A549 (cell line): ENCODE results near the gene APP. TPM values are rescaled to one million over a fixed set of nuclear protein-coding genes. Genes with fewer than 3 reads are reported as not detected.

Experiments used
- ATAC-seq, 2 experiments: fragments of 200-7000 bp in 1 of 2; fragments of >200 bp in 1 of 2; cut with Nextera tagmentation in 1 of 2; cut with Tn5 transposase in 1 of 2; 3 replicates each; pipeline versions ENCODE4 v1.8.0 to v1.9.1; 2018 to 2020; ENCODE audit warnings: mild to moderate bottlenecking in 1 of 2, moderate library complexity in 1 of 2
- CTCF ChIA-PET: fragments of 300-600 bp; sonication (Branson Sonifier 250); formaldehyde crosslinking; extraction: SDS; loops from one replicate; lab custom pipeline; 2021; ENCODE audit warnings: antibody characterized with exemption, inconsistent platforms; lab: Yijun Ruan, JAX
- POLR2A ChIA-PET: fragments of 350-600 bp; formaldehyde crosslinking; extraction: SDS; loops from one replicate; lab custom pipeline; 2021; ENCODE audit warnings: antibody characterized with exemption, inconsistent platforms; lab: Yijun Ruan, JAX
- DNase-seq, 2 experiments: peaks; one replicate each; pipeline versions ENCODE4 v3.0.0 to v3.0.0-alpha.2; 2011 to 2016; ENCODE audit warnings: low read depth in 1 of 2, low spot score in 1 of 2
- FAIRE-seq: peaks from 2 replicates; lab custom pipeline; 2011; peaks lifted over from hg19 to GRCh38; lab: Jason Lieb, UNC
- H3K27ac ChIP-seq, 2 experiments: fragments of >200 bp; sonication (Bioruptor Twin); formaldehyde crosslinking; 3 replicates each; pipeline ENCODE4 v1.5.1; 2016 to 2017
- H3K4me1 ChIP-seq: fragments of >200 bp; sonication (Bioruptor Twin); formaldehyde crosslinking; 3 replicates; pipeline ENCODE4 v1.6.1; 2016
- H3K4me2 ChIP-seq: fragments of >200 bp; sonication (Bioruptor Twin); formaldehyde crosslinking; 3 replicates; pipeline ENCODE4 v1.6.1; 2016
- H3K4me3 ChIP-seq: fragments of >200 bp; sonication (Bioruptor Twin); formaldehyde crosslinking; 3 replicates; pipeline ENCODE4 v1.5.1; 2016
- H3K9me3 ChIP-seq: fragments of >200 bp; sonication (Bioruptor Twin); formaldehyde crosslinking; 3 replicates; pipeline ENCODE4 v1.6.1; 2016
- BHLHE40 ChIP-seq: IDR thresholded peaks from 2 replicates; pipeline ENCODE4 v1.6.1; 2012; ENCODE audit warnings: low read depth, low read length, inconsistent platforms
- CBX2 ChIP-seq: fragments of 200-600 bp; sonication (generic); IDR thresholded peaks from 2 replicates; pipeline ENCODE4 v1.6.1; 2016; ENCODE audit warnings: low read depth, mild to moderate bottlenecking, borderline replicate concordance
- EHF ChIP-seq: fragments of 250-450 bp; sonication (Bioruptor Pico); IDR thresholded peaks from 2 replicates; pipeline ENCODE4 v1.5.0; 2020; ENCODE audit warnings: mild to moderate bottlenecking
- ESRRA ChIP-seq: fragments of 150-350 bp; IDR thresholded peaks from 2 replicates; pipeline ENCODE4 v1.6.1; 2014; ENCODE audit warnings: mild to moderate bottlenecking, low read length, borderline replicate concordance
- FOSL2 ChIP-seq, 2 experiments: fragments of 450-650 bp in 1 of 2; fragments of >200 bp in 1 of 2; sonication (Bioruptor Twin) in 1 of 2; formaldehyde crosslinking; IDR thresholded peaks; 2 replicates each; pipeline versions ENCODE4 v1.5.0 to v1.6.1; 2016 to 2020; ENCODE audit warnings: mild to moderate bottlenecking in 1 of 2, moderate library complexity in 1 of 2
- HDAC2 ChIP-seq: fragments of 200-600 bp; sonication (generic); IDR thresholded peaks from 2 replicates; pipeline ENCODE4 v1.6.1; 2016
- HMGXB4 ChIP-seq: fragments of 250-450 bp; sonication (Bioruptor Pico); IDR thresholded peaks from 2 replicates; pipeline ENCODE4 v1.5.0; 2021; ENCODE audit warnings: mild to moderate bottlenecking, moderate library complexity, borderline replicate concordance
- HOXA7 ChIP-seq: fragments of 250-450 bp; sonication (Bioruptor Pico); IDR thresholded peaks from 2 replicates; pipeline ENCODE4 v1.5.0; 2020; ENCODE audit warnings: mild to moderate bottlenecking, moderate library complexity
- HOXB5 ChIP-seq: fragments of 250-450 bp; sonication (Bioruptor Pico); IDR thresholded peaks from 2 replicates; pipeline ENCODE4 v1.5.0; 2020; ENCODE audit warnings: mild to moderate bottlenecking, moderate library complexity
- JUNB ChIP-seq: fragments of >200 bp; sonication (Bioruptor Twin); formaldehyde crosslinking; IDR thresholded peaks from 2 replicates; pipeline ENCODE4 v1.6.1; 2016
- KDM1A ChIP-seq: fragments of 200-600 bp; sonication (generic); IDR thresholded peaks from 2 replicates; pipeline ENCODE4 v1.6.1; 2016; ENCODE audit warnings: low read depth, mild to moderate bottlenecking
- MYC ChIP-seq: IDR thresholded peaks from 2 replicates; pipeline ENCODE4 v1.6.1; 2012; ENCODE audit warnings: mild to moderate bottlenecking, inconsistent platforms, low read length, improper control_type of control experiment, borderline replicate concordance
- PBX3 ChIP-seq: IDR thresholded peaks from 2 replicates; pipeline ENCODE4 v1.6.1; 2012
- PHF8 ChIP-seq: fragments of 200-600 bp; sonication (generic); IDR thresholded peaks from 2 replicates; pipeline ENCODE4 v1.6.1; 2016; ENCODE audit warnings: low read depth, mild to moderate bottlenecking, antibody characterized with exemption, moderate library complexity, borderline replicate concordance
- POLR2A ChIP-seq: IDR thresholded peaks from 2 replicates; pipeline ENCODE4 v1.6.1; 2012; ENCODE audit warnings: mild to moderate bottlenecking, low read length
- POLR2AphosphoS2 ChIP-seq: conservative IDR thresholded peaks from 2 replicates; pipeline ENCODE4 v1.6.1; 2012; ENCODE audit warnings: low read length, improper control_type of control experiment, inconsistent platforms
- RARB ChIP-seq: fragments of 250-450 bp; sonication (Bioruptor Pico); IDR thresholded peaks from 2 replicates; pipeline ENCODE4 v1.8.0; 2021; ENCODE audit warnings: mild to moderate bottlenecking, moderate library complexity
- REST ChIP-seq: fragments of 200-600 bp; sonication (generic); IDR thresholded peaks from 2 replicates; pipeline ENCODE4 v1.6.1; 2016; ENCODE audit warnings: antibody characterized with exemption, mild to moderate bottlenecking, moderate library complexity
- RFX5 ChIP-seq: fragments of 450-650 bp; IDR thresholded peaks from 2 replicates; pipeline ENCODE4 v1.7.1; 2014; ENCODE audit warnings: antibody characterized with exemption, mild to moderate bottlenecking, moderate library complexity
- SMC3 ChIP-seq: fragments of >200 bp; sonication (Bioruptor Twin); formaldehyde crosslinking; IDR thresholded peaks from 3 replicates; pipeline ENCODE4 v1.6.1; 2018; ENCODE audit warnings: inconsistent platforms
- SREBF2 ChIP-seq: fragments of 450-650 bp; IDR thresholded peaks from 2 replicates; pipeline ENCODE4 v1.6.1; 2014; ENCODE audit warnings: mild to moderate bottlenecking, moderate library complexity
- TP53 ChIP-seq: fragments of 250-450 bp; sonication (Bioruptor Pico); IDR thresholded peaks from 2 replicates; pipeline ENCODE4 v1.5.0; 2021; ENCODE audit warnings: mild to moderate bottlenecking, moderate library complexity
- ZC3H11A ChIP-seq: fragments of 450-650 bp; IDR thresholded peaks from 2 replicates; pipeline ENCODE4 v1.6.1; 2014; ENCODE audit warnings: antibody characterized with exemption, mild to moderate bottlenecking
- ZFP36 ChIP-seq: fragments of 450-650 bp; IDR thresholded peaks from 2 replicates; pipeline ENCODE4 v1.6.1; 2014; ENCODE audit warnings: borderline replicate concordance; ENCODE audit not compliant: partially characterized antibody
- ZSCAN20 ChIP-seq: fragments of 250-450 bp; sonication (Bioruptor Pico); IDR thresholded peaks from 2 replicates; pipeline ENCODE4 v1.8.0; 2022; ENCODE audit warnings: mild to moderate bottlenecking, moderate library complexity
- WGBS: methylation state at CpG from one replicate; pipeline ENCODE4 v1.1.6; 2017; ENCODE audit errors: missing lambda C conversion rate; 5-methylcytosine and 5-hydroxymethylcytosine counted together
- polyA plus RNA-seq, 4 experiments: library from polyadenylated mRNA; depleted of rRNA in 3 of 4; stranded (reverse); fragments of >200 nt; fragmentation: RNase III in 1 of 4; extraction: RNeasy Plus Mini Kit Qiagen cat#74134 plus additional on column Dnase treatment in 1 of 4; gene quantifications; 2 replicates in 3 of 4; 3 replicates in 1 of 4; pipeline ENCODE4 v1.2.3, GENCODE V29; 2011 to 2017

Gene APP
- polyA plus RNA-seq, 2 of the 4 experiments (the other 2 are of a cell fraction) = 540 to 565 TPM

DNA sequence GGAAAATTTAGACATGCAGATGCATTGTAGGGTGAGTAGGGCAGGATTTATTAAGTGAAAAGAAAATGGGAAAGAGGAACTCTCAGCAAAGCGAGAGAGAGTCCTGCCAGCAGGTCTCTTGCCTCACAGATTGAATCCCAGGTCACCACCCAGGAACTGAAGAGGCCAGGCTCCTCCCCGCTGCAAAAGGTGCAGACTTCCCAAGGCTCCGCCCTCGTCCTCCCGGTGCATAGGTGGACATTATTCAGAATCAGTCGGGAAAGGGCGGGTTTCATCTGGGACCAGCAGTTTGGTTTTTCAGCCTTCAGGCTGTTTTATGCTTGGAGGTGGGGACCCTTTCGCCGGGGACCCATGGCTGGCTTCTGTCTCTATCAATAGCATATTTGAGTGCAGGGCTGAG lies 41.6 kb upstream of the APP start:
- H3K4me3 ChIP-seq = no peak overlapping the region
- FAIRE-seq = no peak
- H3K4me1 ChIP-seq = no peaks in the 10 kb centered on the region
- POLR2A ChIA-PET = no interaction called here
- ATAC-seq = no peak
- WGBS = 45% methylated on average over 4 of the region's 9 CpGs
- TF ChIP-seq PHF8 (no peak), HOXA7 (CRISPR knock-in tag) (no peak)
- CTCF ChIA-PET = no interaction called here
- DNase-seq = no peak
- H3K27ac ChIP-seq = no peak overlapping the region
- H3K9me3 ChIP-seq = no peaks in the 10 kb centered on the region
- H3K4me2 ChIP-seq = no peak overlapping the region

- H3K4me2 ChIP-seq = no peak overlapping the region
- WGBS = 20% methylated on average over 3 of the region's 3 CpGs
- CTCF ChIA-PET = no interaction called here
Observed at GRCh38 chr21:26210614-26211013, 40.0 kb upstream of the APP start.

DNA sequence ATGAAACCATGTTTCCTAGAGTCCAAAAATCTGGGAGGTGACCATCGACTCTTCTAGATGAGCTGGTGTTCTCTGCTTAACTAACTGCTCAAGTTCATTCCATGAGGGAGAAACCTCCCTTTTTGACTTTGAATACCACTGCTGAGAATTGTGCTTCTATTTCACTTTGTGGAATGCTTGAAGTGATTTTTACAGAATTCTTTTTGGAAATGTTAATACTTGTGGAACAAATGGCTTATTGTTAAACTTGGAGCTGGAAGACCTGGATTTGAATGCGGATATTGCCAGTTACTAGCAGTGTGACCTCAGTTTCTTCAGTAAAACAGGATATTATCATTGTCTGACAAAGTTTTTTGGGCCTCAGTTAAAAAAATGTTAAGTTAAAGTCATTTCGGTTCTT lies 36.5 kb upstream of the APP start:
- Histone ChIP-seq H3K4me1 (no peaks in the 10 kb centered on the region), H3K4me2 (no peak overlapping the region), H3K27ac (no peak overlapping the region), H3K9me3 (no peaks in the 10 kb centered on the region), H3K4me3 (no peak overlapping the region)
- ChIA-PET CTCF (interaction anchor here (1.0 kb wide), 1 partner anchor 37 kb away, joined by 3 read pairs; the partner anchor contains the start of gene APP), POLR2A (no interaction called here)
- 13% methylated on average over 3 of the region's 3 CpGs for WGBS
- FAIRE-seq (no peak), DNase-seq (no peak), ATAC-seq (no peak)
- no peak for TF ChIP-seq HDAC2
- no peak for TF ChIP-seq HMGXB4 (CRISPR knock-in tag)
- TF ChIP-seq MYC = no peak
- no peak for TF ChIP-seq TP53 (CRISPR knock-in tag)
- TF ChIP-seq POLR2A = no peak
- TF ChIP-seq ZFP36 = no peak
- TF ChIP-seq JUNB = no peak
- TF ChIP-seq HOXB5 (CRISPR knock-in tag) = no peak
- TF ChIP-seq REST = no peak
- no peak for TF ChIP-seq KDM1A
- TF ChIP-seq FOSL2 (IDR thresholded peaks at IDR 0.05) = no peak
- no peak for TF ChIP-seq FOSL2 (CRISPR knock-in tag; IDR thresholded peaks at IDR 0.05)
- TF ChIP-seq RFX5 = no peak
- TF ChIP-seq EHF (CRISPR knock-in tag) = no peak
- TF ChIP-seq ESRRA = no peak
- TF ChIP-seq ZSCAN20 (CRISPR knock-in tag) = no peak
- TF ChIP-seq POLR2AphosphoS2 = no peak
- TF ChIP-seq RARB (CRISPR knock-in tag) = no peak
- TF ChIP-seq ZC3H11A = no peak

More at GRCh38 chr21:26210614-26211013, 40.0 kb upstream of the APP start:
- no peaks in the 10 kb centered on the region for H3K9me3 ChIP-seq
- no peak overlapping the region for H3K27ac ChIP-seq
- no peaks in the 10 kb centered on the region for H3K4me1 ChIP-seq
- no peak for ATAC-seq
- TF ChIP-seq SREBF2 = no peak
- no peak for TF ChIP-seq PBX3
- no peak for TF ChIP-seq BHLHE40
- no peak for TF ChIP-seq SMC3
- no peak for TF ChIP-seq CBX2
- no peak for DNase-seq
- no peak overlapping the region for H3K4me3 ChIP-seq
- no peak for FAIRE-seq
- POLR2A ChIA-PET = no interaction called here
